ENCODE results near the gene UCHL3. TPM values are rescaled to one million over a fixed set of nuclear protein-coding genes. Genes with fewer than 3 reads are reported as not detected.
"Not testable (repeated sequence)": the region's sequence is repeated elsewhere in the genome, so short reads cannot be mapped to it uniquely, and the experiment has no call there.

UCHL3 gene
- total RNA-seq, 4 donors from 2014 or later = 1.4 to 19.2 (median 11.0) TPM

GRCh38 chr13:75541287-75541686 lies 8.3 kb upstream of the UCHL3 start:
- H3K27ac ChIP-seq = no peak overlapping the region
- H3K27me3 ChIP-seq = no peaks in the 10 kb centered on the region
- H3K4me3 ChIP-seq = no peak overlapping the region
- H3K36me3 ChIP-seq = no peaks in the 10 kb centered on the region
- H3K4me1 ChIP-seq = peaks cover 0 to 12% (median 5%) of the 10 kb centered on the region in 4 donors
- 75 to 82% methylated on average over 4 of the region's 4 CpGs for WGBS, 2 donors
- DNase-seq (ENCODE audit: low spot score in 2 of 2) = no peak
- TF ChIP-seq CTCF (IDR thresholded peaks at IDR 0.05) (no peak), EP300 (IDR thresholded peaks at IDR 0.05) (peak in 1 of 2 donors; percentile 5)
- no peaks in the 10 kb centered on the region for H3K9me3 ChIP-seq

- 86 to 93% methylated on average over 1 of the region's 1 CpG for WGBS, 2 donors
- H3K27ac ChIP-seq = no peak overlapping the region
- no peaks in the 10 kb centered on the region for H3K9me3 ChIP-seq
- no peak for DNase-seq (ENCODE audit: low spot score in 2 of 2)
- peaks cover 0 to 6% (median 2%) of the 10 kb centered on the region in 4 donors for H3K4me1 ChIP-seq
- no peaks in the 10 kb centered on the region for H3K36me3 ChIP-seq
- no peak for TF ChIP-seq POLR2A (IDR thresholded peaks at IDR 0.05)
- TF ChIP-seq CTCF (IDR thresholded peaks at IDR 0.05) = no peak
- no peak for TF ChIP-seq EP300 (IDR thresholded peaks at IDR 0.05)
- no peak overlapping the region for H3K4me3 ChIP-seq
- no peaks in the 10 kb centered on the region for H3K27me3 ChIP-seq
Measured at GRCh38 chr13:75541961-75542360, 7.6 kb upstream of the UCHL3 start.

- no peaks in the 10 kb centered on the region for H3K9me3 ChIP-seq
- H3K27me3 ChIP-seq = no peaks in the 10 kb centered on the region
- TF ChIP-seq CTCF (IDR thresholded peaks at IDR 0.05) (no peak), EP300 (IDR thresholded peaks at IDR 0.05) (no peak), POLR2A (IDR thresholded peaks at IDR 0.05) (no peak)
- no peak overlapping the region for H3K4me3 ChIP-seq
- 83 to 84% methylated on average over 10 of the region's 10 CpGs for WGBS, 2 donors
- DNase-seq (ENCODE audit: low spot score in 2 of 2) = no peak
- H3K36me3 ChIP-seq = no peaks in the 10 kb centered on the region
- peaks cover 0 to 5% (median 3%) of the 10 kb centered on the region in 4 donors for H3K4me1 ChIP-seq
- H3K27ac ChIP-seq = no peak overlapping the region
Measured at GRCh38 chr13:75544681-75545330, 4.8 kb upstream of the UCHL3 start.

GRCh38 chr13:75545386-75545785 lies 4.2 kb upstream of the UCHL3 start:
- not testable (repeated sequence) for H3K4me3 ChIP-seq; H3K36me3 ChIP-seq; H3K9me3 ChIP-seq; H3K27ac ChIP-seq; DNase-seq (ENCODE audit: low spot score in 2 of 2); H3K4me1 ChIP-seq; H3K27me3 ChIP-seq
- 87 to 89% methylated on average over 14 of the region's 14 CpGs for WGBS, 2 donors

GRCh38 chr13:75547917-75548316 lies 1.7 kb upstream of the UCHL3 start:
- Histone ChIP-seq H3K27me3 (no peaks in the 10 kb centered on the region), H3K36me3 (no peaks in the 10 kb centered on the region), H3K4me3 (no peak overlapping the region), H3K4me1 (peaks cover 0 to 27% (median 7%) of the 10 kb centered on the region in 4 donors), H3K27ac (no peak overlapping the region), H3K9me3 (no peaks in the 10 kb centered on the region)
- no peak for TF ChIP-seq CTCF (IDR thresholded peaks at IDR 0.05)
- TF ChIP-seq POLR2A (IDR thresholded peaks at IDR 0.05) = no peak
- TF ChIP-seq EP300 (IDR thresholded peaks at IDR 0.05) = no peak
- no peak for DNase-seq (ENCODE audit: low spot score in 2 of 2)
- WGBS, 2 donors = 71 to 89% methylated on average over 3 of the region's 3 CpGs

Measured in tibial nerve (tissue), 4 donors.